H1 (cell line): ENCODE data around the gene TPMT. TPM values are rescaled to one million over a fixed set of nuclear protein-coding genes. Genes with fewer than 3 reads are reported as not detected.

Experiments used
- CTCF ChIA-PET: fragments of 300-600 bp; sonication (Branson Sonifier 250); formaldehyde crosslinking; loops from one replicate; lab custom pipeline; 2021; ENCODE audit not compliant: partially characterized antibody; lab: Charles Lee
- POLR2A ChIA-PET: fragments of 300-600 bp; sonication (Branson Sonifier 250); formaldehyde crosslinking; loops from one replicate; lab custom pipeline; 2021; ENCODE audit warnings: inconsistent platforms; ENCODE audit not compliant: partially characterized antibody; lab: Charles Lee
- DNase-seq, 2 experiments: peaks; one replicate each; pipeline versions ENCODE4 v3.0.0 to v3.0.0-alpha.2; 2010 to 2022; ENCODE audit warnings: low spot score in 2 of 2, low read depth in 1 of 2, mixed read lengths in 1 of 2
- FAIRE-seq: peaks from 2 replicates; lab custom pipeline; 2011; peaks lifted over from hg19 to GRCh38; lab: Jason Lieb, UNC
- H2AFZ ChIP-seq: 2 replicates; pipeline ENCODE4 v1.8.1; 2012; ENCODE audit warnings: low read length, inconsistent platforms
- H2AK5ac ChIP-seq: 2 replicates; pipeline ENCODE4 v1.6.1; 2013; ENCODE audit warnings: low read depth, low read length
- H2BK120ac ChIP-seq: replicated peaks from 2 replicates; pipeline ENCODE3; 2013; ENCODE audit warnings: low read depth, low read length, inconsistent platforms
- H2BK12ac ChIP-seq: 2 replicates; pipeline ENCODE4 v1.6.1; 2013; ENCODE audit warnings: low read depth, low read length
- H2BK15ac ChIP-seq: 2 replicates; pipeline ENCODE4 v1.6.1; 2013; ENCODE audit warnings: low read length
- H2BK20ac ChIP-seq: 2 replicates; pipeline ENCODE4 v1.6.1; 2013; ENCODE audit warnings: low read length
- H2BK5ac ChIP-seq: 2 replicates; pipeline ENCODE4 v1.6.1; 2013; ENCODE audit warnings: low read depth, low read length
- H3K14ac ChIP-seq: 2 replicates; pipeline ENCODE4 v1.6.1; 2013; ENCODE audit warnings: inconsistent platforms; ENCODE audit not compliant: insufficient read length
- H3K18ac ChIP-seq: 2 replicates; pipeline ENCODE4 v1.6.1; 2013; ENCODE audit warnings: low read length; ENCODE audit errors: extremely low read depth
- H3K23ac ChIP-seq: 2 replicates; pipeline ENCODE4 v1.6.1; 2013; ENCODE audit warnings: inconsistent platforms; ENCODE audit not compliant: insufficient read length
- H3K23me2 ChIP-seq: 2 replicates; pipeline ENCODE4 v1.6.1; 2013; ENCODE audit warnings: low read depth, low read length
- H3K27ac ChIP-seq: 2 replicates; pipeline ENCODE4 v1.6.1; 2011; ENCODE audit warnings: low read depth, low read length, inconsistent platforms
- H3K27me3 ChIP-seq, 4 experiments: replicated peaks in 1 of 4; 1 replicate in 1 of 4; 2 replicates in 3 of 4; pipeline versions ENCODE4 v1.6.1 to v1.8.1; 2011 to 2013; ENCODE audit warnings: low read length in 3 of 4, mild to moderate bottlenecking in 3 of 4, inconsistent platforms in 2 of 4, mixed read lengths in 2 of 4, moderate library complexity in 1 of 4; ENCODE audit not compliant: control insufficient read depth in 3 of 4, insufficient read depth in 3 of 4; ENCODE audit errors: extremely low read depth in 1 of 4
- H3K36me3 ChIP-seq, 4 experiments: 2 replicates each; pipeline versions ENCODE4 v1.6.1 to v1.8.1; 2011 to 2013; ENCODE audit warnings: mild to moderate bottlenecking in 4 of 4, low read length in 3 of 4, moderate library complexity in 2 of 4, control low read depth in 1 of 4, inconsistent platforms in 1 of 4; ENCODE audit not compliant: insufficient read depth in 4 of 4, control insufficient read depth in 2 of 4
- H3K4ac ChIP-seq: replicated peaks from 2 replicates; pipeline ENCODE3; 2013; ENCODE audit warnings: low read length, low read depth, mixed read lengths, inconsistent platforms; ENCODE audit not compliant: insufficient read length
- H3K4me1 ChIP-seq, 4 experiments: replicated peaks in 1 of 4; 1 replicate in 1 of 4; 2 replicates in 3 of 4; pipeline versions ENCODE4 v1.6.1 to v1.8.1; 2011 to 2013; ENCODE audit warnings: low read length in 3 of 4, inconsistent platforms in 2 of 4, mixed read lengths in 1 of 4; ENCODE audit not compliant: insufficient read depth in 4 of 4, control insufficient read depth in 3 of 4
- H3K4me2 ChIP-seq, 2 experiments: 2 replicates each; pipeline versions ENCODE4 v1.6.1 to v1.8.1; 2011 to 2013; ENCODE audit warnings: low read depth in 2 of 2, low read length in 2 of 2, control low read depth in 1 of 2, inconsistent platforms in 1 of 2, mild to moderate bottlenecking in 1 of 2; ENCODE audit not compliant: insufficient read depth in 1 of 2
- H3K4me3 ChIP-seq, 4 experiments: fragments of 200-600, 300-600 bp in 1 of 4; sonication (generic), shearing (Covaris generic), sonication (Bioruptor Twin) in 1 of 4; 2 replicates each; pipeline versions ENCODE4 v1.5.1 to v1.8.1; 2011 to 2016; ENCODE audit warnings: low read length in 4 of 4, low read depth in 3 of 4, control low read depth in 2 of 4, inconsistent platforms in 2 of 4, mild to moderate bottlenecking in 2 of 4, mixed read lengths in 1 of 4, moderate library complexity in 1 of 4; ENCODE audit not compliant: insufficient read depth in 2 of 4; ENCODE audit errors: extremely low read depth in 1 of 4
- H3K56ac ChIP-seq: replicated peaks from 2 replicates; pipeline ENCODE3; 2013; ENCODE audit warnings: low read depth, mild to moderate bottlenecking, mixed read lengths, low read length, inconsistent platforms; ENCODE audit not compliant: insufficient read length
- H3K79me1 ChIP-seq: 2 replicates; pipeline ENCODE4 v1.6.1; 2013; ENCODE audit warnings: low read depth, low read length, control low read depth
- H3K79me2 ChIP-seq, 2 experiments: 2 replicates each; pipeline versions ENCODE4 v1.6.1 to v1.8.1; 2012 to 2013; ENCODE audit warnings: low read length in 2 of 2, mild to moderate bottlenecking in 2 of 2, inconsistent platforms in 1 of 2; ENCODE audit not compliant: insufficient read depth in 2 of 2, control insufficient read depth in 1 of 2
- H3K9ac ChIP-seq, 4 experiments: replicated peaks in 1 of 4; 1 replicate in 1 of 4; 2 replicates in 3 of 4; pipeline versions ENCODE4 v1.6.1 to v1.8.1; 2011 to 2013; ENCODE audit warnings: low read depth in 3 of 4, low read length in 3 of 4, control low read depth in 2 of 4, mild to moderate bottlenecking in 2 of 4, moderate library complexity in 2 of 4, inconsistent platforms in 1 of 4; ENCODE audit errors: extremely low read depth in 1 of 4
- H3K9me3 ChIP-seq, 2 experiments: 2 replicates each; pipeline versions ENCODE4 v1.6.1 to v1.8.1; 2012 to 2013; ENCODE audit warnings: mild to moderate bottlenecking in 2 of 2, moderate library complexity in 2 of 2, control low read depth in 1 of 2, inconsistent platforms in 1 of 2, low read depth in 1 of 2, low read length in 1 of 2, mixed read lengths in 1 of 2; ENCODE audit not compliant: insufficient read depth in 2 of 2
- H4K20me1 ChIP-seq, 2 experiments: replicated peaks in 1 of 2; 2 replicates each; pipeline versions ENCODE3 to v1.8.1; 2011 to 2013; ENCODE audit warnings: inconsistent platforms in 2 of 2, low read length in 2 of 2, mild to moderate bottlenecking in 1 of 2; ENCODE audit not compliant: insufficient read depth in 2 of 2, control insufficient read depth in 1 of 2
- H4K5ac ChIP-seq: 2 replicates; pipeline ENCODE4 v1.6.1; 2013; ENCODE audit warnings: low read length, low read depth, mixed read lengths, inconsistent platforms; ENCODE audit not compliant: insufficient read length
- H4K8ac ChIP-seq: 2 replicates; pipeline ENCODE4 v1.8.0; 2013; ENCODE audit warnings: mild to moderate bottlenecking, moderate library complexity, low read length, inconsistent platforms; ENCODE audit not compliant: insufficient read depth; ENCODE audit errors: extremely low read depth
- H4K91ac ChIP-seq: replicated peaks from 2 replicates; pipeline ENCODE3; 2013; ENCODE audit warnings: low read length, mixed read lengths, inconsistent platforms; ENCODE audit not compliant: insufficient read length
- CEBPB ChIP-seq: IDR thresholded peaks from 2 replicates; pipeline ENCODE4 v1.6.1; 2012; ENCODE audit warnings: low read depth, low read length
- MAFK ChIP-seq: IDR thresholded peaks from 2 replicates; pipeline ENCODE4 v1.6.1; 2012; ENCODE audit warnings: low read depth, mild to moderate bottlenecking, improper control_type of control experiment, low read length
- SP1 ChIP-seq: IDR thresholded peaks from 2 replicates; pipeline ENCODE4 v1.6.1; 2011; ENCODE audit warnings: low read depth, low read length
- SRF ChIP-seq: IDR thresholded peaks from 2 replicates; pipeline ENCODE4 v1.6.1; 2011; ENCODE audit warnings: mild to moderate bottlenecking, low read depth, low read length, moderate library complexity
- TEAD4 ChIP-seq: IDR thresholded peaks from 2 replicates; pipeline ENCODE4 v1.6.1; 2012; ENCODE audit warnings: low read depth, low read length, inconsistent platforms, mixed read lengths
- WGBS, 2 experiments: shearing (Covaris generic) in 1 of 2; methylation state at CpG; one replicate each; pipeline versions ENCODE4 v1.1.6 to v1.1.7; 2013 to 2015; ENCODE audit warnings: low lambda C conversion rate in 2 of 2, mixed read lengths in 2 of 2, inconsistent platforms in 1 of 2, low coverage in 1 of 2, missing lambda C conversion rate in 1 of 2; ENCODE audit not compliant: insufficient replicate concordance in 2 of 2, insufficient coverage in 1 of 2, insufficient read length in 1 of 2; ENCODE audit errors: extremely low coverage in 1 of 2, missing lambda C conversion rate in 1 of 2; 5-methylcytosine and 5-hydroxymethylcytosine counted together
- polyA plus RNA-seq, 7 experiments: library from polyadenylated mRNA; depleted of rRNA in 3 of 7; stranded (reverse) in 5 of 7; unstranded in 2 of 7; fragments of >200 nt in 5 of 7; fragments of 200-250 nt in 2 of 7; gene quantifications; 1 replicate in 5 of 7; 2 replicates in 1 of 7; 4 replicates in 1 of 7; pipeline versions ENCODE4 v1.2.1 to v1.2.3, GENCODE V29; 2011 to 2013; ENCODE audit warnings: missing spikeins in 2 of 7, mixed read lengths in 2 of 7
- total RNA-seq: library from RNA; stranded (reverse); fragmentation: NEBNext Ultra II Directional; extraction: Animal tissue kit (Norgen Biotek cat#: 25700); gene quantifications from 2 replicates; pipeline ENCODE4 v1.2.1, GENCODE V29; 2021
- TF ChIP-seq, protein P1 (sequence below): IDR thresholded peaks from 2 replicates; pipeline ENCODE4 v1.6.1; 2012; ENCODE audit warnings: inconsistent platforms

TPMT gene
- total and polyA plus RNA-seq, 2 of the 8 experiments (the other 6 are each of a cell fraction or from before 2014, with no cell fraction given): 12.3 to 17.2 TPM

DNA sequence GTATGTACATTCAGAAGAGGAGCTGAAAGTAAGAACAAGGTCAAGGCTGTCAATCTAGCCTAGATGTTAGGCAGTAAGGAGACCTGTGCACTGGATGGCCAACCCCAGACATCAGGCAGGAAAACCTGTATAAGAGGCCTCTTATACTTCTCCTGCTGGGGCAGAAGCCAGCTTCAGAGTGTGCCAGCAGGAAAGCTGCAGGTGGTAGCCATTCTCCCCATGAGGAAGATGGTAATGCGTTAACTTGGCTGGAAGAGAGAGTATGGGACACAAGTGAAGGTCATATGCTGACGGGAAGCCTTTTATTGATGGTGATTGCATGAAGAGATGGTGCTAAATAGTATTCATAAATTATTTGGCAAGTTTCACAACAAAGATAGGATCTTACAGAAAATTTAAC, 53.0 kb downstream of the TPMT start:
- ChIA-PET CTCF (interaction anchor here (0.5 kb wide), 1 partner anchor 427 kb away, joined by 3 read pairs; no protein-coding TSS in a partner anchor), POLR2A (no interaction called here)
- no peak overlapping the region for H4K8ac ChIP-seq
- no peak for DNase-seq
- 0 out of 2 replicates have a peak overlapping the region, but pooled peaks have one; percentile 8 for H2AFZ ChIP-seq
- no peak overlapping the region for H3K14ac ChIP-seq
- no peak overlapping the region for H3K9ac ChIP-seq
- no peak overlapping the region for H3K4ac ChIP-seq
- H3K36me3 ChIP-seq: no peaks in the 10 kb centered on the region; a peak in 1 of 8 replicates
- H3K23me2 ChIP-seq: no peaks in the 10 kb centered on the region
- no peak overlapping the region for H3K27ac ChIP-seq
- no peak overlapping the region for H2BK20ac ChIP-seq
- no peaks in the 10 kb centered on the region for H3K27me3 ChIP-seq
- H3K56ac ChIP-seq: no peak overlapping the region
- H3K9me3 ChIP-seq: no peaks in the 10 kb centered on the region
- no peak overlapping the region for H2BK120ac ChIP-seq
- TF ChIP-seq TEAD4: no peak
- no peak for TF ChIP-seq CEBPB
- TF ChIP-seq, protein P1, sequence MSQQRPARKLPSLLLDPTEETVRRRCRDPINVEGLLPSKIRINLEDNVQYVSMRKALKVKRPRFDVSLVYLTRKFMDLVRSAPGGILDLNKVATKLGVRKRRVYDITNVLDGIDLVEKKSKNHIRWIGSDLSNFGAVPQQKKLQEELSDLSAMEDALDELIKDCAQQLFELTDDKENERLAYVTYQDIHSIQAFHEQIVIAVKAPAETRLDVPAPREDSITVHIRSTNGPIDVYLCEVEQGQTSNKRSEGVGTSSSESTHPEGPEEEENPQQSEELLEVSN: no peak
- TF ChIP-seq SP1: no peak
- no peak for TF ChIP-seq SRF
- no peak for TF ChIP-seq MAFK
- TF ChIP-seq, all 59 proteins: peak for 0
- H3K23ac ChIP-seq: peak overlapping the region; percentile 79
- H2BK5ac ChIP-seq: no peak overlapping the region
- no peaks in the 10 kb centered on the region for H3K79me1 ChIP-seq
- no peaks in the 10 kb centered on the region for H3K4me1 ChIP-seq
- 93% methylated on average over 2 of the region's 2 CpGs; no CpG with 5 or more reads in 1 of the 2 experiments for WGBS, 2 experiments
- no peak overlapping the region for H3K4me3 ChIP-seq
- H3K18ac ChIP-seq: no peak overlapping the region
- H2BK12ac ChIP-seq: no peak overlapping the region
- no peaks in the 10 kb centered on the region for H4K20me1 ChIP-seq
- no peak overlapping the region for H4K5ac ChIP-seq
- no peak overlapping the region for H2BK15ac ChIP-seq
- no peak for FAIRE-seq
- no peak overlapping the region for H3K4me2 ChIP-seq
- H2AK5ac ChIP-seq: no peak overlapping the region
- no peak overlapping the region for H4K91ac ChIP-seq
- H3K79me2 ChIP-seq: no peaks in the 10 kb centered on the region
